Gastroesophageal sphincter (tissue), 3 donors: Measurements from ENCODE around the gene DNAJC1.

ENCODE experiments used
- EP300 ChIP-seq: sonication (generic); formaldehyde crosslinking; IDR thresholded peaks from one replicate; pipeline ENCODE4 v1.6.1; 2017; ENCODE audit warnings: antibody characterized with exemption, mild to moderate bottlenecking
- POLR2A ChIP-seq, 2 donors: fragments of 450-650 bp; IDR thresholded peaks; one replicate each; pipeline ENCODE4 v1.6.1; 2017; ENCODE audit warnings: antibody characterized with exemption in 2 of 2, mild to moderate bottlenecking in 2 of 2, moderate library complexity in 1 of 2
- POLR2AphosphoS5 ChIP-seq: sonication (generic); formaldehyde crosslinking; IDR thresholded peaks from one replicate; pipeline ENCODE4 v1.6.1; 2017; ENCODE audit warnings: antibody characterized with exemption
- TF ChIP-seq, protein P1 (sequence below), 4 experiments: fragments of 200-600 bp in 2 of 4; fragments of 450-650 bp in 2 of 4; sonication (generic) in 1 of 4; IDR thresholded peaks; one replicate each; pipeline ENCODE4 v1.5.1; 2017 to 2019; ENCODE audit warnings: antibody characterized with exemption in 4 of 4, mild to moderate bottlenecking in 2 of 4, moderate library complexity in 2 of 4

- TF ChIP-seq, protein P1, sequence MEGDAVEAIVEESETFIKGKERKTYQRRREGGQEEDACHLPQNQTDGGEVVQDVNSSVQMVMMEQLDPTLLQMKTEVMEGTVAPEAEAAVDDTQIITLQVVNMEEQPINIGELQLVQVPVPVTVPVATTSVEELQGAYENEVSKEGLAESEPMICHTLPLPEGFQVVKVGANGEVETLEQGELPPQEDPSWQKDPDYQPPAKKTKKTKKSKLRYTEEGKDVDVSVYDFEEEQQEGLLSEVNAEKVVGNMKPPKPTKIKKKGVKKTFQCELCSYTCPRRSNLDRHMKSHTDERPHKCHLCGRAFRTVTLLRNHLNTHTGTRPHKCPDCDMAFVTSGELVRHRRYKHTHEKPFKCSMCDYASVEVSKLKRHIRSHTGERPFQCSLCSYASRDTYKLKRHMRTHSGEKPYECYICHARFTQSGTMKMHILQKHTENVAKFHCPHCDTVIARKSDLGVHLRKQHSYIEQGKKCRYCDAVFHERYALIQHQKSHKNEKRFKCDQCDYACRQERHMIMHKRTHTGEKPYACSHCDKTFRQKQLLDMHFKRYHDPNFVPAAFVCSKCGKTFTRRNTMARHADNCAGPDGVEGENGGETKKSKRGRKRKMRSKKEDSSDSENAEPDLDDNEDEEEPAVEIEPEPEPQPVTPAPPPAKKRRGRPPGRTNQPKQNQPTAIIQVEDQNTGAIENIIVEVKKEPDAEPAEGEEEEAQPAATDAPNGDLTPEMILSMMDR (IDR thresholded peaks at IDR 0.05) = no peak
- no peak for TF ChIP-seq POLR2AphosphoS5
- TF ChIP-seq POLR2A (IDR thresholded peaks at IDR 0.05) = no peak
- no peak for TF ChIP-seq EP300
These were observed 22.8 kb downstream of the DNAJC1 start for GRCh38 chr10:21980691-21981090.
